Rectal smooth muscle tissue (tissue), 1 donor: ENCODE data around the gene GDI1.
A peak's percentile ranks its signal among the peaks of the same experiment; 100 is the strongest.

Source experiments
- H3K27ac ChIP-seq: one replicate; pipeline ENCODE4 v1.7.0; 2013; ENCODE audit warnings: low read depth, low read length, inconsistent platforms
- H3K27me3 ChIP-seq: one replicate; pipeline ENCODE4 v1.7.0; 2013; ENCODE audit warnings: low read length; ENCODE audit not compliant: control insufficient read depth, insufficient read depth
- H3K36me3 ChIP-seq: one replicate; pipeline ENCODE4 v1.7.0; 2013; ENCODE audit warnings: low read length; ENCODE audit not compliant: control insufficient read depth, insufficient read depth
- H3K4me1 ChIP-seq: one replicate; pipeline ENCODE4 v1.7.0; 2013; ENCODE audit warnings: low read length; ENCODE audit not compliant: control insufficient read depth, insufficient read depth
- H3K4me3 ChIP-seq: one replicate; pipeline ENCODE4 v1.7.0; 2013; ENCODE audit warnings: low read length
- H3K9ac ChIP-seq: one replicate; pipeline ENCODE4 v1.7.0; 2013; ENCODE audit warnings: low read length

Gene GDI1

GRCh38 chrX:154484255-154485149 lies 47.5 kb downstream of the GDI1 start:
- peaks cover 4% of the 10 kb centered on the region for H3K27me3 ChIP-seq
- H3K4me1 ChIP-seq, result peaks cover 3% of the 10 kb centered on the region
- no peak overlapping the region for H3K27ac ChIP-seq
- H3K4me3 ChIP-seq, result no peak overlapping the region
- no peaks in the 10 kb centered on the region for H3K36me3 ChIP-seq
- no peak overlapping the region for H3K9ac ChIP-seq

- peak overlapping the region; percentile 62 for H3K9ac ChIP-seq
- H3K4me1 ChIP-seq, result peaks cover 3% of the 10 kb centered on the region
- H3K27me3 ChIP-seq, result peaks cover 4% of the 10 kb centered on the region
- H3K27ac ChIP-seq, result peak overlapping the region; percentile 63
- H3K36me3 ChIP-seq, result no peaks in the 10 kb centered on the region
- peak overlapping the region; percentile 58 for H3K4me3 ChIP-seq
Observed at GRCh38 chrX:154485150-154486051, 48.4 kb downstream of the GDI1 start.

GRCh38 chrX:154486052-154486395 lies 49.1 kb downstream of the GDI1 start:
- Histone ChIP-seq H3K4me3 (peak overlapping the region; percentile 58), H3K27ac (peak overlapping the region; percentile 63), H3K36me3 (no peaks in the 10 kb centered on the region), H3K27me3 (peaks cover 4% of the 10 kb centered on the region), H3K4me1 (peaks cover 3% of the 10 kb centered on the region), H3K9ac (peak overlapping the region; percentile 62)

GRCh38 chrX:154486396-154487207 lies 49.6 kb downstream of the GDI1 start, which contains the start of gene UBL4A:
UBL4A (minus strand) TSS chrX:154486615; CDS start chrX:154486584, 31 bp downstream.
- peak within 1 kb of the TSS; percentile 72 for H3K27ac ChIP-seq
- peak within 1 kb of the TSS; percentile 58 for H3K4me3 ChIP-seq
- H3K9ac ChIP-seq, result peak within 1 kb of the TSS; percentile 62
- peaks cover 3% of the 10 kb centered on the region for H3K4me1 ChIP-seq
- H3K27me3 ChIP-seq, result peaks cover 4% of the 10 kb centered on the region
- H3K36me3 ChIP-seq, result no peaks in the 10 kb centered on the region

- Histone ChIP-seq H3K9ac (no peak overlapping the region), H3K27ac (no peak overlapping the region), H3K4me1 (peaks cover 3% of the 10 kb centered on the region), H3K27me3 (peaks cover 2% of the 10 kb centered on the region), H3K36me3 (no peaks in the 10 kb centered on the region), H3K4me3 (no peak overlapping the region)
Observed at GRCh38 chrX:154487518-154488290, 50.8 kb downstream of the GDI1 start.

GRCh38 chrX:154488336-154489075 lies 51.6 kb downstream of the GDI1 start:
- no peak overlapping the region for H3K27ac ChIP-seq
- H3K4me1 ChIP-seq, result peaks cover 3% of the 10 kb centered on the region

GRCh38 chrX:154489182-154489581 lies 52.2 kb downstream of the GDI1 start:
- peak overlapping the region; percentile 79 for H3K4me3 ChIP-seq
- H3K9ac ChIP-seq, result no peak overlapping the region

More at GRCh38 chrX:154488336-154489075, 51.6 kb downstream of the GDI1 start:
- Histone ChIP-seq H3K27me3 (no peaks in the 10 kb centered on the region), H3K9ac (no peak overlapping the region), H3K4me3 (no peak overlapping the region), H3K36me3 (no peaks in the 10 kb centered on the region)

GRCh38 chrX:154490021-154490413 lies 53.1 kb downstream of the GDI1 start:
- no peaks in the 10 kb centered on the region for H3K27me3 ChIP-seq
- H3K27ac ChIP-seq, result peak overlapping the region; percentile 85
- H3K4me1 ChIP-seq, result peaks cover 3% of the 10 kb centered on the region

More at GRCh38 chrX:154489182-154489581, 52.2 kb downstream of the GDI1 start:
- no peaks in the 10 kb centered on the region for H3K36me3 ChIP-seq
- peak overlapping the region; percentile 85 for H3K27ac ChIP-seq
- no peaks in the 10 kb centered on the region for H3K27me3 ChIP-seq
- peaks cover 3% of the 10 kb centered on the region for H3K4me1 ChIP-seq

GRCh38 chrX:154490414-154491083 lies 53.6 kb downstream of the GDI1 start, which contains the start of gene SLC10A3:
SLC10A3 (minus strand) TSS chrX:154490629; CDS start chrX:154488940, 1,689 bp downstream.
- H3K36me3 ChIP-seq, result no peaks in the 10 kb centered on the region
- no peaks in the 10 kb centered on the region for H3K4me1 ChIP-seq
- H3K9ac ChIP-seq, result peak within 1 kb of the TSS; percentile 77
- H3K27ac ChIP-seq, result peak within 1 kb of the TSS; percentile 92
- peak within 1 kb of the TSS; percentile 79 for H3K4me3 ChIP-seq
- H3K27me3 ChIP-seq, result no peaks in the 10 kb centered on the region

More at GRCh38 chrX:154490021-154490413, 53.1 kb downstream of the GDI1 start:
- Histone ChIP-seq H3K9ac (peak overlapping the region; percentile 59), H3K36me3 (no peaks in the 10 kb centered on the region), H3K4me3 (peak overlapping the region; percentile 79)
